HepG2 (cell line): ENCODE results near the gene ICAM5. TPM values are rescaled to one million over a fixed set of nuclear protein-coding genes. Genes with fewer than 3 reads are reported as not detected.

Experiments
- CAMTA2 ChIP-seq: sonication (generic); formaldehyde crosslinking; IDR thresholded peaks from 2 replicates; pipeline ENCODE4 v1.4.0; 2020; ENCODE audit warnings: mild to moderate bottlenecking, missing genetic modification reagents, borderline replicate concordance
- ESRRA ChIP-seq: sonication (generic); formaldehyde crosslinking; IDR thresholded peaks from 2 replicates; pipeline ENCODE4 v1.5.1; 2020; ENCODE audit warnings: mild to moderate bottlenecking, low read depth, missing genetic modification reagents
- FLYWCH1 ChIP-seq: sonication (generic); formaldehyde crosslinking; IDR thresholded peaks from 2 replicates; pipeline ENCODE4 v1.8.1; 2023; ENCODE audit warnings: mild to moderate bottlenecking, missing genetic modification reagents
- FOSL1 ChIP-seq: sonication (generic); formaldehyde crosslinking; IDR thresholded peaks from 2 replicates; pipeline ENCODE4 v1.9.0; 2021; ENCODE audit warnings: missing genetic modification reagents, borderline replicate concordance
- FOXP1 ChIP-seq, 2 experiments: fragments of 450-650 bp in 1 of 2; IDR thresholded peaks; 2 replicates each; pipeline ENCODE4 v1.6.1; 2017 to 2018; ENCODE audit warnings: antibody characterized with exemption in 1 of 2
- HIVEP1 ChIP-seq: sonication (generic); formaldehyde crosslinking; IDR thresholded peaks from 2 replicates; pipeline ENCODE4 v1.4.0; 2020; ENCODE audit warnings: mild to moderate bottlenecking, missing genetic modification reagents
- LCORL ChIP-seq, 2 experiments: fragments of 450-650 bp in 1 of 2; sonication (generic) in 1 of 2; formaldehyde crosslinking in 1 of 2; IDR thresholded peaks; 2 replicates each; pipeline versions ENCODE4 v1.5.0 to v1.6.1; 2017 to 2020; ENCODE audit warnings: antibody characterized with exemption in 1 of 2, missing genetic modification reagents in 1 of 2
- TBX3 ChIP-seq: fragments of 450-650 bp; IDR thresholded peaks from 2 replicates; pipeline ENCODE4 v1.6.1; 2017; ENCODE audit warnings: antibody characterized with exemption, mild to moderate bottlenecking, inconsistent platforms, borderline replicate concordance
- ZFP36 ChIP-seq: fragments of 150-350 bp; IDR thresholded peaks from 2 replicates; pipeline ENCODE4 v1.6.1; 2018; ENCODE audit warnings: borderline replicate concordance, low read length, low read depth; ENCODE audit not compliant: partially characterized antibody
- ZNF235 ChIP-seq: sonication (generic); formaldehyde crosslinking; IDR thresholded peaks from 2 replicates; pipeline ENCODE4 v1.8.1; 2023; ENCODE audit warnings: mild to moderate bottlenecking, missing genetic modification reagents, borderline replicate concordance
- ZNF484 ChIP-seq: sonication (generic); formaldehyde crosslinking; IDR thresholded peaks from 2 replicates; pipeline ENCODE4 v1.5.1; 2020; ENCODE audit warnings: mild to moderate bottlenecking, low read depth, missing genetic modification reagents, borderline replicate concordance
- ZNF570 ChIP-seq: sonication (generic); formaldehyde crosslinking; IDR thresholded peaks from 2 replicates; pipeline ENCODE4 v1.4.0; 2020; ENCODE audit warnings: mild to moderate bottlenecking, missing genetic modification reagents, borderline replicate concordance
- ZNF7 ChIP-seq: IDR thresholded peaks from 2 replicates; pipeline ENCODE4 v1.6.1; 2016; ENCODE audit warnings: missing biosample characterization, missing genetic modification reagents
- polyA plus RNA-seq, 8 experiments: library from polyadenylated mRNA; depleted of rRNA in 3 of 8; stranded (reverse) in 7 of 8; unstranded in 1 of 8; fragments of >200 nt; fragmentation: Illumina TruSeq in 4 of 8; extraction: Trizol in 4 of 8; gene quantifications; 2 replicates each; pipeline versions ENCODE4 v1.2.1 to v1.2.3, GENCODE V29; 2011 to 2016; ENCODE audit warnings: low read depth in 4 of 8, missing spikeins in 1 of 8, mixed read lengths in 1 of 8; ENCODE audit not compliant: insufficient read depth in 1 of 8
- total RNA-seq, 5 experiments: library from RNA; depleted of rRNA; stranded (reverse); fragments of >200 nt; fragmentation: Illumina TruSeq; extraction: Trizol; gene quantifications; 2 replicates each; pipeline ENCODE4 v1.2.3, GENCODE V29; 2016; ENCODE audit warnings: low read depth in 1 of 5
- TF ChIP-seq, protein P1 (sequence below): sonication (generic); formaldehyde crosslinking; IDR thresholded peaks from 2 replicates; pipeline ENCODE4 v1.4.0; 2020; ENCODE audit warnings: missing genetic modification reagents, borderline replicate concordance
- TF ChIP-seq, protein P2 (sequence below): sonication (generic); formaldehyde crosslinking; IDR thresholded peaks from 2 replicates; pipeline ENCODE4 v1.4.0; 2020; ENCODE audit warnings: missing genetic modification reagents, borderline replicate concordance
- TF ChIP-seq, protein P3 (sequence below): sonication (generic); formaldehyde crosslinking; IDR thresholded peaks from 2 replicates; pipeline ENCODE4 v1.5.0; 2020; ENCODE audit warnings: missing genetic modification reagents
- TF ChIP-seq, protein P4 (sequence below): sonication (generic); formaldehyde crosslinking; IDR thresholded peaks from 2 replicates; pipeline ENCODE4 v1.9.0; 2021; ENCODE audit warnings: missing genetic modification reagents, borderline replicate concordance
- TF ChIP-seq, protein P5 (sequence below): sonication (generic); formaldehyde crosslinking; IDR thresholded peaks from 2 replicates; pipeline ENCODE4 v1.4.0; 2020; ENCODE audit warnings: missing genetic modification reagents

ICAM5 gene
- total and polyA plus RNA-seq, 2 of the 13 experiments (the other 11 are each of a cell fraction or from before 2014, with no cell fraction given): 0.46 to 1.6 TPM

DNA sequence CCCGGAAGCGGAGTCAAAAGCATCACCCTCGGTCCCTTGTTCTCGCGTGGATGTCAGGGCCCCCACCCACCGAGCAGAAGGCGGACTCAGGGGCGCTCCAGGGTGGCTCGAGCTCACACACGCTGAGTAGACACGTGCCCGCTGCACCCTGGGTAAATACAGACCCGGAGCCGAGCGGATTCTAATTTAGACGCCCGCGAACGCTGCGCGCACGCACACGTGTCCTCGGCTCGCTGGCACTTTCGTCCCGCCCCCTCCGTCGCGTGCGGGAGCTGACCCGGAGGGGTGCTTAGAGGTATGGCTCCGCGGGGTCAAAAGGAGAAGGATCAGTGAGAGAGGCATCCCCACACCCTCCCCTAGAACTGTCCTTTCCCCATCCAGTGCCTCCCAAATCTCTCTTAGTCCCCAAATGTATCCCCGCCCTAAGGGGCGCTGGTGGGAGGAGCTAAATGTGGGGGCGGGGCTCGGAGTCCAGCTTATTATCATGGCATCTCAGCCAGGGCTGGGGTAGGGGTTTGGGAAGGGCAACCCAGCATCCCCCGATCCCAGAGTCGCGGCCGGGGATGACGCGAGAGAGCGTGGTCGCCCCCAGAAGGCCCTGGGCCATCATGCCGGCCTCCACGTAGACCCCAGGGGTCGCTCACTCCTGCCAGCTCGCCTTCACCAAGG, 451 bp upstream of the ICAM5 start (continued):
- TF ChIP-seq, protein P1, sequence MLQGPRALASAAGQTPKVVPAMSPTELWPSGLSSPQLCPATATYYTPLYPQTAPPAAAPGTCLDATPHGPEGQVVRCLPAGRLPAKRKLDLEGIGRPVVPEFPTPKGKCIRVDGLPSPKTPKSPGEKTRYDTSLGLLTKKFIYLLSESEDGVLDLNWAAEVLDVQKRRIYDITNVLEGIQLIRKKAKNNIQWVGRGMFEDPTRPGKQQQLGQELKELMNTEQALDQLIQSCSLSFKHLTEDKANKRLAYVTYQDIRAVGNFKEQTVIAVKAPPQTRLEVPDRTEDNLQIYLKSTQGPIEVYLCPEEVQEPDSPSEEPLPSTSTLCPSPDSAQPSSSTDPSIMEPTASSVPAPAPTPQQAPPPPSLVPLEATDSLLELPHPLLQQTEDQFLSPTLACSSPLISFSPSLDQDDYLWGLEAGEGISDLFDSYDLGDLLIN (CRISPR knock-in tag): no peak
- TF ChIP-seq HIVEP1 (CRISPR knock-in tag): peak; percentile 66
- TF ChIP-seq ZNF484 (CRISPR knock-in tag): no peak
- TF ChIP-seq ZFP36: no peak
- TF ChIP-seq FLYWCH1 (CRISPR knock-in tag): no peak
- no peak for TF ChIP-seq ESRRA (CRISPR knock-in tag)
- TF ChIP-seq CAMTA2 (CRISPR knock-in tag): peak; percentile 58; the same call in 1 of the 2 replicates
- no peak for TF ChIP-seq LCORL (IDR thresholded peaks at IDR 0.05)
- TF ChIP-seq LCORL (CRISPR knock-in tag; IDR thresholded peaks at IDR 0.05): 0 out of 2 replicates have a peak, but pooled peaks have one; percentile 37
- TF ChIP-seq, protein P2, sequence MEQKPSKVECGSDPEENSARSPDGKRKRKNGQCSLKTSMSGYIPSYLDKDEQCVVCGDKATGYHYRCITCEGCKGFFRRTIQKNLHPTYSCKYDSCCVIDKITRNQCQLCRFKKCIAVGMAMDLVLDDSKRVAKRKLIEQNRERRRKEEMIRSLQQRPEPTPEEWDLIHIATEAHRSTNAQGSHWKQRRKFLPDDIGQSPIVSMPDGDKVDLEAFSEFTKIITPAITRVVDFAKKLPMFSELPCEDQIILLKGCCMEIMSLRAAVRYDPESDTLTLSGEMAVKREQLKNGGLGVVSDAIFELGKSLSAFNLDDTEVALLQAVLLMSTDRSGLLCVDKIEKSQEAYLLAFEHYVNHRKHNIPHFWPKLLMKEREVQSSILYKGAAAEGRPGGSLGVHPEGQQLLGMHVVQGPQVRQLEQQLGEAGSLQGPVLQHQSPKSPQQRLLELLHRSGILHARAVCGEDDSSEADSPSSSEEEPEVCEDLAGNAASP (CRISPR knock-in tag): no peak
- no peak for TF ChIP-seq ZNF7 (CRISPR knock-in tag)
- TF ChIP-seq ZNF570: no peak
- TF ChIP-seq, protein P3, sequence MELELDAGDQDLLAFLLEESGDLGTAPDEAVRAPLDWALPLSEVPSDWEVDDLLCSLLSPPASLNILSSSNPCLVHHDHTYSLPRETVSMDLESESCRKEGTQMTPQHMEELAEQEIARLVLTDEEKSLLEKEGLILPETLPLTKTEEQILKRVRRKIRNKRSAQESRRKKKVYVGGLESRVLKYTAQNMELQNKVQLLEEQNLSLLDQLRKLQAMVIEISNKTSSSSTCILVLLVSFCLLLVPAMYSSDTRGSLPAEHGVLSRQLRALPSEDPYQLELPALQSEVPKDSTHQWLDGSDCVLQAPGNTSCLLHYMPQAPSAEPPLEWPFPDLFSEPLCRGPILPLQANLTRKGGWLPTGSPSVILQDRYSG (CRISPR knock-in tag): no peak
- no peak for TF ChIP-seq FOSL1 (CRISPR knock-in tag)
- TF ChIP-seq TBX3: no peak
- TF ChIP-seq, protein P4, sequence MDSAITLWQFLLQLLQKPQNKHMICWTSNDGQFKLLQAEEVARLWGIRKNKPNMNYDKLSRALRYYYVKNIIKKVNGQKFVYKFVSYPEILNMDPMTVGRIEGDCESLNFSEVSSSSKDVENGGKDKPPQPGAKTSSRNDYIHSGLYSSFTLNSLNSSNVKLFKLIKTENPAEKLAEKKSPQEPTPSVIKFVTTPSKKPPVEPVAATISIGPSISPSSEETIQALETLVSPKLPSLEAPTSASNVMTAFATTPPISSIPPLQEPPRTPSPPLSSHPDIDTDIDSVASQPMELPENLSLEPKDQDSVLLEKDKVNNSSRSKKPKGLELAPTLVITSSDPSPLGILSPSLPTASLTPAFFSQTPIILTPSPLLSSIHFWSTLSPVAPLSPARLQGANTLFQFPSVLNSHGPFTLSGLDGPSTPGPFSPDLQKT (CRISPR knock-in tag): no peak
- no peak for TF ChIP-seq FOXP1 (IDR thresholded peaks at IDR 0.05)
- TF ChIP-seq FOXP1 (CRISPR knock-in tag; IDR thresholded peaks at IDR 0.05): no peak
- TF ChIP-seq, protein P5, sequence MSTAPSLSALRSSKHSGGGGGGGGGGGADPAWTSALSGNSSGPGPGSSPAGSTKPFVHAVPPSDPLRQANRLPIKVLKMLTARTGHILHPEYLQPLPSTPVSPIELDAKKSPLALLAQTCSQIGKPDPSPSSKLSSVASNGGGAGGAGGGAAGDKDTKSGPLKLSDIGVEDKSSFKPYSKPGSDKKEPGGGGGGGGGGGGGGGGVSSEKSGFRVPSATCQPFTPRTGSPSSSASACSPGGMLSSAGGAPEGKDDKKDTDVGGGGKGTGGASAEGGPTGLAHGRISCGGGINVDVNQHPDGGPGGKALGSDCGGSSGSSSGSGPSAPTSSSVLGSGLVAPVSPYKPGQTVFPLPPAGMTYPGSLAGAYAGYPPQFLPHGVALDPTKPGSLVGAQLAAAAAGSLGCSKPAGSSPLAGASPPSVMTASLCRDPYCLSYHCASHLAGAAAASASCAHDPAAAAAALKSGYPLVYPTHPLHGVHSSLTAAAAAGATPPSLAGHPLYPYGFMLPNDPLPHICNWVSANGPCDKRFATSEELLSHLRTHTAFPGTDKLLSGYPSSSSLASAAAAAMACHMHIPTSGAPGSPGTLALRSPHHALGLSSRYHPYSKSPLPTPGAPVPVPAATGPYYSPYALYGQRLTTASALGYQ: no peak
- peak; percentile 26; the same call in 1 of the 2 replicates for TF ChIP-seq ZNF235
